ENCODE measurements around the gene PTPRT. TPM values are rescaled to one million over a fixed set of nuclear protein-coding genes. Genes with fewer than 3 reads are reported as not detected.

The PTPRT gene
- polyA plus RNA-seq, 3 donors, result not detected

DNA sequence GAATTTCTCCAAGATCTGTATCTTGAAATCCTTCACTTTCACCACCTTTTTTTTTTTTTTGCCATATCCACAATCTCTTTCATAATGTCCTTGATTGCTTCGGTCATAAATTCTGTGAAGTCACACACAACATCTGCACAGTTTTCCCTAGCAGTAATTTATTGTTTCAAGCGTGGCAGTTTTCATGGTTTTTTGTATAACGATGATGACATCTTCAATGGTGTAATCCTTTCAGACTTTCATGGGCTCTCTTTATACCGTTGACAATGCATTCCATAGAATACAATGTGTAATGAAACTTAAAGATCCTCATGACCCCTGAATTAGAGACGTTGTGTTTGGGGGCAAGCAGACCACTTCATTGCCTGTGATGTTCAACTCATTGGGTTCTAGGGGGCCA is 693.1 kb downstream of the PTPRT start:
- intact Hi-C loops (cut with micrococcal nuclease), result no loop called here
- no peaks in the 10 kb centered on the region for H3K9me3 ChIP-seq (replicated peaks in 1 of 2; ENCODE audit: control insufficient read depth in 1 of 2, insufficient read depth in 1 of 2, low read length in 2 of 2)
- 83% methylated on average over 2 of the region's 5 CpGs for WGBS (ENCODE audit: insufficient coverage)

DNA sequence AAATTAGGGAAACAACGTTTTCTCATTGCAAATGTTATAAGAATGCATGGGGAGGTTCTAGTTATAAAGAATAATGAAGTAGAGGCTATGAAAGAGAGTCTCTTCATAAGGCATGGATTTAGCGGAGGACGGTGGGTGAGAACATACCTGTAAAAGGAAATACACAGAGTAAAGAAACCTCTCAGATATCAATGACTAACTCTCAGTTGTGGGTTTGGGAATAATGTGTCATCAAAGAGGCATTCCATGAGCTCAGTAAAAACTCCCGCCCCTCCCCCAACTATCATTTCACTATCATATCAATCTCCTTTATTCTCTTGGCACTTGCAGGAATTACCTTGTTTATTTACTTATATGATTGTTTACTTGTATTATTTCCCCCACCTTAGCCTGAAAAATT is 695.4 kb downstream of the PTPRT start:
- Histone ChIP-seq H2AFZ (ENCODE audit: insufficient read depth, low read depth, low read length, poor library complexity, severe bottlenecking) (no peak overlapping the region), H3K4me1 (ENCODE audit: control insufficient read depth in 1 of 2, insufficient read depth in 2 of 2, low read length in 2 of 2) (peaks cover 22 to 32% of the 10 kb centered on the region in 2 donors), H3K79me2 (ENCODE audit: insufficient read depth, low read length) (no peaks in the 10 kb centered on the region), H3K4me2 (replicated peaks; ENCODE audit: extremely low read depth, low read length, poor library complexity, severe bottlenecking) (no peak overlapping the region), H3K4me3 (replicated peaks in 1 of 3; ENCODE audit: low read depth in 2 of 3, low read length in 3 of 3) (no peak overlapping the region), H4K20me1 (ENCODE audit: insufficient read depth, low read length) (no peaks in the 10 kb centered on the region), H3K27me3 (ENCODE audit: control insufficient read depth in 2 of 2, insufficient read depth in 2 of 2, low read length in 2 of 2) (no peaks in the 10 kb centered on the region), H3K9ac (ENCODE audit: insufficient read depth, low read length, poor library complexity, severe bottlenecking) (no peak overlapping the region), H3K27ac (ENCODE audit: low read depth in 1 of 2, low read length in 2 of 2) (no peak overlapping the region), H3K9me3 (replicated peaks in 1 of 2; ENCODE audit: control insufficient read depth in 1 of 2, insufficient read depth in 1 of 2, low read length in 2 of 2) (no peaks in the 10 kb centered on the region), H3K36me3 (replicated peaks in 1 of 2; ENCODE audit: control insufficient read depth in 1 of 2, insufficient read depth in 2 of 2, low read length in 2 of 2) (no peaks in the 10 kb centered on the region)
- intact Hi-C loops (cut with micrococcal nuclease), result no loop called here
- WGBS (ENCODE audit: insufficient coverage), result no CpG with 5 or more reads among the region's 4 CpGs
- TF ChIP-seq, protein P1, sequence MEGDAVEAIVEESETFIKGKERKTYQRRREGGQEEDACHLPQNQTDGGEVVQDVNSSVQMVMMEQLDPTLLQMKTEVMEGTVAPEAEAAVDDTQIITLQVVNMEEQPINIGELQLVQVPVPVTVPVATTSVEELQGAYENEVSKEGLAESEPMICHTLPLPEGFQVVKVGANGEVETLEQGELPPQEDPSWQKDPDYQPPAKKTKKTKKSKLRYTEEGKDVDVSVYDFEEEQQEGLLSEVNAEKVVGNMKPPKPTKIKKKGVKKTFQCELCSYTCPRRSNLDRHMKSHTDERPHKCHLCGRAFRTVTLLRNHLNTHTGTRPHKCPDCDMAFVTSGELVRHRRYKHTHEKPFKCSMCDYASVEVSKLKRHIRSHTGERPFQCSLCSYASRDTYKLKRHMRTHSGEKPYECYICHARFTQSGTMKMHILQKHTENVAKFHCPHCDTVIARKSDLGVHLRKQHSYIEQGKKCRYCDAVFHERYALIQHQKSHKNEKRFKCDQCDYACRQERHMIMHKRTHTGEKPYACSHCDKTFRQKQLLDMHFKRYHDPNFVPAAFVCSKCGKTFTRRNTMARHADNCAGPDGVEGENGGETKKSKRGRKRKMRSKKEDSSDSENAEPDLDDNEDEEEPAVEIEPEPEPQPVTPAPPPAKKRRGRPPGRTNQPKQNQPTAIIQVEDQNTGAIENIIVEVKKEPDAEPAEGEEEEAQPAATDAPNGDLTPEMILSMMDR (IDR thresholded peaks at IDR 0.05), result no peak
- no peak for DNase-seq
- Mint-ChIP-seq H3K4me1 (peaks cover 28% of the 10 kb centered on the region), H3K27me3 (ENCODE audit: low read depth in 3 of 3) (peaks cover 0 to 6% (median 2%) of the 10 kb centered on the region in 3 donors), H3K36me3 (no peaks in the 10 kb centered on the region), H3K27ac (no peak overlapping the region), H3K4me3 (no peak overlapping the region), H3K9me3 (peaks cover 0 to 2% (median 0%) of the 10 kb centered on the region in 7 donors)

More for the DNA sequence above, 693.1 kb downstream of the PTPRT start:
- no peaks in the 10 kb centered on the region for H3K27me3 ChIP-seq (ENCODE audit: control insufficient read depth in 2 of 2, insufficient read depth in 2 of 2, low read length in 2 of 2)
- Mint-ChIP-seq H3K27me3 (ENCODE audit: low read depth in 3 of 3) (peaks cover 0 to 6% (median 3%) of the 10 kb centered on the region in 3 donors), H3K36me3 (no peaks in the 10 kb centered on the region), H3K4me3 (no peak overlapping the region), H3K27ac (no peak overlapping the region), H3K4me1 (peaks cover 23% of the 10 kb centered on the region), H3K9me3 (peaks cover 0 to 2% (median 0%) of the 10 kb centered on the region in 7 donors)
- no peak overlapping the region for H2AFZ ChIP-seq (ENCODE audit: insufficient read depth, low read depth, low read length, poor library complexity, severe bottlenecking)
- H3K36me3 ChIP-seq (replicated peaks in 1 of 2; ENCODE audit: control insufficient read depth in 1 of 2, insufficient read depth in 2 of 2, low read length in 2 of 2), result no peaks in the 10 kb centered on the region
- H3K27ac ChIP-seq (ENCODE audit: low read depth in 1 of 2, low read length in 2 of 2), result no peak overlapping the region
- TF ChIP-seq, protein P1 (IDR thresholded peaks at IDR 0.05), result no peak
- no peaks in the 10 kb centered on the region for H4K20me1 ChIP-seq (ENCODE audit: insufficient read depth, low read length)
- H3K4me2 ChIP-seq (replicated peaks; ENCODE audit: extremely low read depth, low read length, poor library complexity, severe bottlenecking), result no peak overlapping the region
- DNase-seq, result no peak
- H3K9ac ChIP-seq (ENCODE audit: insufficient read depth, low read length, poor library complexity, severe bottlenecking), result no peak overlapping the region
- H3K4me1 ChIP-seq (ENCODE audit: control insufficient read depth in 1 of 2, insufficient read depth in 2 of 2, low read length in 2 of 2), result peaks cover 17 to 25% of the 10 kb centered on the region in 2 donors
- H3K4me3 ChIP-seq (replicated peaks in 1 of 3; ENCODE audit: low read depth in 2 of 3, low read length in 3 of 3), result no peak overlapping the region
- no peaks in the 10 kb centered on the region for H3K79me2 ChIP-seq (ENCODE audit: insufficient read depth, low read length)

Measured in CD14-positive monocyte (primary cell).